Measurements from ENCODE around the gene PDGFB.

GRCh38 chr22:39278040-39278439 is 33.3 kb upstream of the PDGFB start:
- TF ChIP-seq CTCF (IDR thresholded peaks at IDR 0.05) (no peak), POLR2A (IDR thresholded peaks at IDR 0.05) (no peak)
